TTC549 (cell line): ENCODE data around the gene GID8.
"Not testable (repeated sequence)": the region's sequence is repeated elsewhere in the genome, so short reads cannot be mapped to it uniquely, and the experiment has no call there.

Experiments used
- FAIRE-seq: peaks from 2 replicates; lab custom pipeline; 2012; peaks lifted over from hg19 to GRCh38; lab: Jason Lieb, UNC

GID8 gene

GRCh38 chr20:62958388-62959100, 20.6 kb downstream of the GID8 start:
- FAIRE-seq: no peak

GRCh38 chr20:62959101-62959971, 21.4 kb downstream of the GID8 start:
- FAIRE-seq: no peak

- no peak for FAIRE-seq
These were observed 22.1 kb downstream of the GID8 start for GRCh38 chr20:62959998-62960436.

GRCh38 chr20:62960446-62961309, 22.7 kb downstream of the GID8 start:
- FAIRE-seq: not testable (repeated sequence)

GRCh38 chr20:62961310-62961783, 23.4 kb downstream of the GID8 start:
- FAIRE-seq: no peak

GRCh38 chr20:62961799-62962198, 23.9 kb downstream of the GID8 start:
- FAIRE-seq: no peak

GRCh38 chr20:62962221-62962879, 24.4 kb downstream of the GID8 start:
- FAIRE-seq: no peak

GRCh38 chr20:62962891-62963613, 25.1 kb downstream of the GID8 start:
- no peak for FAIRE-seq

GRCh38 chr20:62963614-62964397, 25.9 kb downstream of the GID8 start:
- no peak for FAIRE-seq

- FAIRE-seq: no peak
These were observed 26.8 kb downstream of the GID8 start for GRCh38 chr20:62964700-62965099.

GRCh38 chr20:62965363-62965771, 27.4 kb downstream of the GID8 start:
- FAIRE-seq: no peak

- no peak for FAIRE-seq
These were observed 28.5 kb downstream of the GID8 start for GRCh38 chr20:62966212-62967148.

GRCh38 chr20:62967149-62967501, 29.2 kb downstream of the GID8 start:
- no peak for FAIRE-seq

- FAIRE-seq: no peak
These were observed 29.8 kb downstream of the GID8 start for GRCh38 chr20:62967628-62968351.

- no peak for FAIRE-seq
These were observed 30.6 kb downstream of the GID8 start for GRCh38 chr20:62968378-62969178.

- no peak for FAIRE-seq
These were observed 31.3 kb downstream of the GID8 start for GRCh38 chr20:62969179-62969760.

- no peak for FAIRE-seq
These were observed 32.0 kb downstream of the GID8 start for GRCh38 chr20:62969939-62970306.
